ENCODE results near the gene S100P.

- TF ChIP-seq POLR2AphosphoS5 (IDR thresholded peaks at IDR 0.05; ENCODE audit: low read depth, low read length) (no peak), POLR2A (IDR thresholded peaks at IDR 0.05; ENCODE audit: low read depth, low read length) (no peak), TAF1 (IDR thresholded peaks at IDR 0.05; ENCODE audit: borderline replicate concordance, low read depth, low read length) (no peak)
Measured at GRCh38 chr4:6644792-6645530, 48.7 kb upstream of the S100P start.

Measured in GM12892 (cell line).